Left cardiac atrium (tissue), 4 donors: ENCODE measurements around the gene PTCH1. TPM values are rescaled to one million over a fixed set of nuclear protein-coding genes. Genes with fewer than 3 reads are reported as not detected.

Experiments
- ATAC-seq, 2 donors: fragments of 200-7000 bp; cut with Tn5 transposase; one replicate each; pipeline ENCODE4 v1.9.1; 2020; ENCODE audit warnings: mild to moderate bottlenecking in 2 of 2, moderate library complexity in 2 of 2
- DNase-seq: peaks from one replicate; pipeline ENCODE4 v3.0.0-alpha.2; 2020
- intact Hi-C, 2 donors: fragments of 100-400 bp; cut with DNase I; formaldehyde crosslinking; loops; one replicate each; pipeline versions ENCODE4 v1.14.1 to v1.15.1; 2022 to 2023
- total RNA-seq, 2 donors: library from RNA; stranded (reverse); fragmentation: NEBNext Ultra II Directional; extraction: Animal tissue kit (Norgen Biotek cat#: 25700); gene quantifications; one replicate each; pipeline ENCODE4 v1.2.1, GENCODE V29; 2021
- donor health status: DM: no; HTN: yes; CAD: no.
- donor health status: DM: no; HTN: yes; CAD: no; lungs with severe emphysema.
- donor health status: DM: yes; HTN: yes; CAD: no.
- donor health status: Dilated cardiomyopathy.

Gene PTCH1
- total RNA-seq, 2 donors from 2014 or later, result 5.9 to 6.9 TPM

- intact Hi-C loops, result loop anchor here in 1 of 2 donors (10.0 kb wide), 2 partner anchors 369 to 1341 kb away; partner anchors contain the start of gene ERCC6L2
- DNase-seq (peak; percentile 58), ATAC-seq (peak; percentile 10 to 18)
Observed at GRCh38 chr9:95505717-95506427, 10.9 kb downstream of the PTCH1 start.

- intact Hi-C loops, result loop anchor here in 1 of 2 donors (10.0 kb wide), 2 partner anchors 370 to 1340 kb away; partner anchors contain the start of gene ERCC6L2
- DNase-seq (no peak), ATAC-seq (no peak)
Observed at GRCh38 chr9:95505072-95505716, 11.6 kb downstream of the PTCH1 start.

GRCh38 chr9:95504053-95504963 is 12.5 kb downstream of the PTCH1 start:
- DNase-seq (peak; percentile 46), ATAC-seq (peak in 1 of 2 donors; percentile 7)
- intact Hi-C loops, result loop anchor here in 1 of 2 donors (10.0 kb wide), 2 partner anchors 370 to 1340 kb away; partner anchors contain the start of gene ERCC6L2

GRCh38 chr9:95503369-95503768 is 13.4 kb downstream of the PTCH1 start:
- ATAC-seq, result no peak
- DNase-seq, result no peak
- intact Hi-C loops, result loop anchor here in 1 of 2 donors (10.0 kb wide), 2 partner anchors 371 to 1339 kb away; partner anchors contain the start of gene ERCC6L2

- intact Hi-C loops, result loop anchor here in 1 of 2 donors (10.0 kb wide), 2 partner anchors 373 to 1337 kb away; partner anchors contain the start of gene ERCC6L2
- DNase-seq, result no peak
- no peak for ATAC-seq
Observed at GRCh38 chr9:95502248-95502647, 14.5 kb downstream of the PTCH1 start.

GRCh38 chr9:95499847-95500246 is 16.9 kb downstream of the PTCH1 start:
- ATAC-seq (no peak), DNase-seq (no peak)
- intact Hi-C loops, result loop anchor here in 1 of 2 donors (10.0 kb wide), 2 partner anchors 375 to 1335 kb away; partner anchors contain the start of gene ERCC6L2

GRCh38 chr9:95499046-95499676 is 17.6 kb downstream of the PTCH1 start:
- intact Hi-C loops, result no loop called here
- ATAC-seq (no peak), DNase-seq (no peak)

GRCh38 chr9:95498641-95499040 is 18.1 kb downstream of the PTCH1 start:
- ATAC-seq (no peak), DNase-seq (no peak)
- intact Hi-C loops, result no loop called here

- DNase-seq (no peak), ATAC-seq (no peak)
- intact Hi-C loops, result no loop called here
Observed at GRCh38 chr9:95497772-95498171, 19.0 kb downstream of the PTCH1 start.

- no peak for DNase-seq
- intact Hi-C loops, result no loop called here
Observed at GRCh38 chr9:95496687-95497086, 20.1 kb downstream of the PTCH1 start.

GRCh38 chr9:95495961-95496360 is 20.8 kb downstream of the PTCH1 start:
- no peak for DNase-seq
- intact Hi-C loops, result no loop called here
- ATAC-seq, result no peak

More at GRCh38 chr9:95496687-95497086, 20.1 kb downstream of the PTCH1 start:
- ATAC-seq, result no peak

- intact Hi-C loops, result no loop called here
- DNase-seq, result no peak
- ATAC-seq, result no peak
Observed at GRCh38 chr9:95495529-95495928, 21.2 kb downstream of the PTCH1 start.

- DNase-seq (peak; percentile 29), ATAC-seq (peak; percentile 26 to 63)
- intact Hi-C loops, result no loop called here
Observed at GRCh38 chr9:95494416-95495371, 22.1 kb downstream of the PTCH1 start.

GRCh38 chr9:95494022-95494415 is 22.8 kb downstream of the PTCH1 start:
- intact Hi-C loops, result no loop called here
- no peak for DNase-seq
- ATAC-seq, result no peak

- no peak for ATAC-seq
- intact Hi-C loops, result no loop called here
- DNase-seq, result no peak
Observed at GRCh38 chr9:95493402-95493801, 23.4 kb downstream of the PTCH1 start.

GRCh38 chr9:95491543-95492320 is 25.0 kb downstream of the PTCH1 start:
- ATAC-seq (no peak), DNase-seq (no peak)
- intact Hi-C loops, result no loop called here

- intact Hi-C loops, result no loop called here
- DNase-seq, result no peak
- ATAC-seq, result no peak
Observed at GRCh38 chr9:95488954-95489353, 27.8 kb downstream of the PTCH1 start.
